GM23338 (cell line): Measurements from ENCODE around the gene SBF2. TPM values are rescaled to one million over a fixed set of nuclear protein-coding genes. Genes with fewer than 3 reads are reported as not detected.

ENCODE experiments used
- ATAC-seq: fragments of 200-7000 bp; cut with Tn5 transposase; 3 replicates; pipeline ENCODE4 v1.9.1; 2020
- DNase-seq: peaks from one replicate; pipeline ENCODE4 v3.0.0-alpha.2; 2015; ENCODE audit warnings: low spot score
- H2AFZ ChIP-seq: fragments of 200-600 bp; sonication (generic); 2 replicates; pipeline ENCODE4 v1.8.0; 2016; ENCODE audit warnings: antibody characterized with exemption, mild to moderate bottlenecking, moderate library complexity
- H3F3A ChIP-seq: fragments of 200-600 bp; sonication (generic); replicated peaks from 2 replicates; pipeline ENCODE4 v1.8.0; 2017; ENCODE audit warnings: antibody characterized with exemption, mixed run types, low read depth
- H3K27ac ChIP-seq: fragments of 200-600 bp; sonication (generic); 2 replicates; pipeline ENCODE4 v1.6.1; 2016; ENCODE audit warnings: low read depth
- H3K27me3 ChIP-seq: fragments of 200-600 bp; sonication (generic); 2 replicates; pipeline ENCODE4 v1.8.0; 2016; ENCODE audit warnings: mild to moderate bottlenecking, mixed run types, moderate library complexity; ENCODE audit not compliant: insufficient read depth
- H3K36me3 ChIP-seq: fragments of 200-600 bp; sonication (generic); 2 replicates; pipeline ENCODE4 v1.8.0; 2016; ENCODE audit warnings: mild to moderate bottlenecking; ENCODE audit not compliant: insufficient read depth
- H3K4me1 ChIP-seq: fragments of 200-600 bp; sonication (generic); 2 replicates; pipeline ENCODE4 v1.8.0; 2016; ENCODE audit warnings: mild to moderate bottlenecking, moderate library complexity; ENCODE audit not compliant: insufficient read depth
- H3K4me2 ChIP-seq: fragments of 200-600 bp; sonication (generic); 2 replicates; pipeline ENCODE4 v1.7.1; 2017; ENCODE audit warnings: mixed run types
- H3K4me3 ChIP-seq: fragments of 200-600 bp; sonication (generic); 2 replicates; pipeline ENCODE4 v1.6.1; 2016; ENCODE audit warnings: mixed run types
- H3K79me2 ChIP-seq: fragments of 200-600 bp; sonication (generic); replicated peaks from 2 replicates; pipeline ENCODE4 v1.8.0; 2017; ENCODE audit warnings: mild to moderate bottlenecking; ENCODE audit not compliant: insufficient read depth
- H3K9me2 ChIP-seq: fragments of 200-600 bp; sonication (generic); 2 replicates; pipeline ENCODE4 v1.8.0; 2017; ENCODE audit not compliant: insufficient read depth
- H4K20me1 ChIP-seq: fragments of 200-600 bp; sonication (generic); replicated peaks from 2 replicates; pipeline ENCODE4 v1.8.0; 2017; ENCODE audit warnings: mild to moderate bottlenecking; ENCODE audit not compliant: insufficient read depth
- H3K27ac Mint-ChIP-seq: 2 replicates; pipeline ENCODE4 v1.8.0; 2020; ENCODE audit warnings: inconsistent platforms, mild to moderate bottlenecking, moderate library complexity, mixed read lengths
- H3K27me3 Mint-ChIP-seq: 3 replicates; pipeline ENCODE4 v1.8.0; 2022; ENCODE audit warnings: low read depth, mild to moderate bottlenecking, moderate library complexity, mixed read lengths, inconsistent platforms; ENCODE audit not compliant: insufficient read depth, poor library complexity
- H3K36me3 Mint-ChIP-seq: 3 replicates; pipeline ENCODE4 v1.8.0; 2021; ENCODE audit warnings: low read depth, mild to moderate bottlenecking, inconsistent platforms, moderate library complexity, mixed read lengths
- H3K4me1 Mint-ChIP-seq: 3 replicates; pipeline ENCODE4 v1.8.0; 2020; ENCODE audit warnings: mild to moderate bottlenecking, inconsistent platforms, mixed read lengths
- H3K4me3 Mint-ChIP-seq: 3 replicates; pipeline ENCODE4 v1.8.0; 2021; ENCODE audit warnings: moderate library complexity, mild to moderate bottlenecking, inconsistent platforms, mixed read lengths
- H3K9me3 Mint-ChIP-seq: 3 replicates; pipeline ENCODE4 v1.8.0; 2020; ENCODE audit warnings: moderate library complexity, mild to moderate bottlenecking, inconsistent platforms, mixed read lengths
- ETS1 ChIP-seq: IDR thresholded peaks from 2 replicates; pipeline ENCODE4 v1.6.1; 2016; ENCODE audit warnings: antibody characterized with exemption
- EZH2phosphoT487 ChIP-seq: fragments of 200-600 bp; sonication (generic); IDR thresholded peaks from one replicate; pipeline ENCODE4 v1.8.1; 2018; ENCODE audit warnings: antibody characterized with exemption; ENCODE audit not compliant: unreplicated experiment
- JUNB ChIP-seq: IDR thresholded peaks from one replicate; pipeline ENCODE4 v1.6.1; 2016; ENCODE audit warnings: antibody characterized with exemption; ENCODE audit not compliant: unreplicated experiment
- NANOG ChIP-seq: IDR thresholded peaks from 2 replicates; pipeline ENCODE4 v1.6.1; 2016; ENCODE audit warnings: antibody characterized with exemption, borderline replicate concordance
- POLR2AphosphoS5 ChIP-seq: IDR thresholded peaks from 2 replicates; pipeline ENCODE4 v1.6.1; 2016; ENCODE audit warnings: antibody characterized with exemption, low read depth
- STAT1 ChIP-seq: IDR thresholded peaks from one replicate; pipeline ENCODE4 v1.6.1; 2016; ENCODE audit warnings: antibody characterized with exemption; ENCODE audit not compliant: unreplicated experiment
- ZNF331 ChIP-seq: fragments of 250-450 bp; sonication (Bioruptor Pico); IDR thresholded peaks from 2 replicates; pipeline ENCODE4 v1.5.0; 2020; ENCODE audit warnings: low read depth, mild to moderate bottlenecking, moderate library complexity
- polyA plus RNA-seq: library from polyadenylated mRNA; unstranded; fragments of >200 nt; fragmentation: Nextera tagmentation; extraction: Ambion mirVana; gene quantifications from 2 replicates; pipeline ENCODE4 v1.2.1, GENCODE V29; 2016
- total RNA-seq: library from RNA; depleted of rRNA; stranded (reverse); fragments of >200 nt; shearing (Covaris generic); gene quantifications from 2 replicates; pipeline ENCODE4 v1.2.3, GENCODE V29; 2014
- TF ChIP-seq, protein P1 (sequence below): IDR thresholded peaks from one replicate; pipeline ENCODE4 v1.6.1; 2018; ENCODE audit warnings: antibody characterized with exemption; ENCODE audit not compliant: unreplicated experiment

The SBF2 gene
- total and polyA plus RNA-seq, 2 experiments from 2014 or later, result 25.6 to 53.5 TPM

DNA sequence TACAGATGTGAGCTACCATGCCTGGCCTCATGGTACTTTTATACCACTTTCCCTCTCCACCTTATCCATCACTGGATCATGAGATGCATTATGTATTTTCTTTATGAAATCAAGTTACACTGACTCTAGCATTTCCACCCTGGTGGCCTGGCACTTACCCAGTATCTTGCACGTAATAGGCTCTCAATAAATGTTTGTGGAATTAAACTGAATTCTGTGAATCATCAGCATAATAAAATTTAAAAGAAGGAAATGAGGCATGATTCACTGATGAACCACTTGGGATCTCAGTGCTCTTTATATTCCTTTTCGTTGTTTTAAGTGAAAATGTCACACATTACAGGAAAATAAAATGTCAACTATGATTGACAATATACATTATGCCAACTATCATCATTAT, 35.9 kb upstream of the SBF2 start:
- Histone ChIP-seq H3K27me3 (no peaks in the 10 kb centered on the region), H3K36me3 (no peaks in the 10 kb centered on the region), H3K79me2 (no peaks in the 10 kb centered on the region), H4K20me1 (no peaks in the 10 kb centered on the region), H3K4me3 (no peak overlapping the region), H2AFZ (no peak overlapping the region), H3K4me1 (peaks cover 3% of the 10 kb centered on the region; the same call in 1 of the 2 replicates), H3K9me2 (peaks cover 38% of the 10 kb centered on the region), H3K27ac (no peak overlapping the region), H3F3A (no peaks in the 10 kb centered on the region), H3K4me2 (no peak overlapping the region)
- no peak for DNase-seq
- no peak for ATAC-seq
- H3K9me3 Mint-ChIP-seq, result peaks cover 3% of the 10 kb centered on the region; the same call in 1 of the 3 replicates
- peaks cover 7% of the 10 kb centered on the region; the same call in 1 of the 3 replicates for H3K36me3 Mint-ChIP-seq
- TF ChIP-seq EZH2phosphoT487 (no peak), ZNF331 (no peak), JUNB (no peak), STAT1 (no peak)
- TF ChIP-seq, protein P1, sequence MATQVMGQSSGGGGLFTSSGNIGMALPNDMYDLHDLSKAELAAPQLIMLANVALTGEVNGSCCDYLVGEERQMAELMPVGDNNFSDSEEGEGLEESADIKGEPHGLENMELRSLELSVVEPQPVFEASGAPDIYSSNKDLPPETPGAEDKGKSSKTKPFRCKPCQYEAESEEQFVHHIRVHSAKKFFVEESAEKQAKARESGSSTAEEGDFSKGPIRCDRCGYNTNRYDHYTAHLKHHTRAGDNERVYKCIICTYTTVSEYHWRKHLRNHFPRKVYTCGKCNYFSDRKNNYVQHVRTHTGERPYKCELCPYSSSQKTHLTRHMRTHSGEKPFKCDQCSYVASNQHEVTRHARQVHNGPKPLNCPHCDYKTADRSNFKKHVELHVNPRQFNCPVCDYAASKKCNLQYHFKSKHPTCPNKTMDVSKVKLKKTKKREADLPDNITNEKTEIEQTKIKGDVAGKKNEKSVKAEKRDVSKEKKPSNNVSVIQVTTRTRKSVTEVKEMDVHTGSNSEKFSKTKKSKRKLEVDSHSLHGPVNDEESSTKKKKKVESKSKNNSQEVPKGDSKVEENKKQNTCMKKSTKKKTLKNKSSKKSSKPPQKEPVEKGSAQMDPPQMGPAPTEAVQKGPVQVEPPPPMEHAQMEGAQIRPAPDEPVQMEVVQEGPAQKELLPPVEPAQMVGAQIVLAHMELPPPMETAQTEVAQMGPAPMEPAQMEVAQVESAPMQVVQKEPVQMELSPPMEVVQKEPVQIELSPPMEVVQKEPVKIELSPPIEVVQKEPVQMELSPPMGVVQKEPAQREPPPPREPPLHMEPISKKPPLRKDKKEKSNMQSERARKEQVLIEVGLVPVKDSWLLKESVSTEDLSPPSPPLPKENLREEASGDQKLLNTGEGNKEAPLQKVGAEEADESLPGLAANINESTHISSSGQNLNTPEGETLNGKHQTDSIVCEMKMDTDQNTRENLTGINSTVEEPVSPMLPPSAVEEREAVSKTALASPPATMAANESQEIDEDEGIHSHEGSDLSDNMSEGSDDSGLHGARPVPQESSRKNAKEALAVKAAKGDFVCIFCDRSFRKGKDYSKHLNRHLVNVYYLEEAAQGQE, result no peak
- H3K27me3 Mint-ChIP-seq, result peaks cover 5% of the 10 kb centered on the region
- H3K27ac Mint-ChIP-seq, result no peak overlapping the region
- H3K4me3 Mint-ChIP-seq, result no peak overlapping the region
- peaks cover 5% of the 10 kb centered on the region; the same call in 2 of the 3 replicates for H3K4me1 Mint-ChIP-seq

DNA sequence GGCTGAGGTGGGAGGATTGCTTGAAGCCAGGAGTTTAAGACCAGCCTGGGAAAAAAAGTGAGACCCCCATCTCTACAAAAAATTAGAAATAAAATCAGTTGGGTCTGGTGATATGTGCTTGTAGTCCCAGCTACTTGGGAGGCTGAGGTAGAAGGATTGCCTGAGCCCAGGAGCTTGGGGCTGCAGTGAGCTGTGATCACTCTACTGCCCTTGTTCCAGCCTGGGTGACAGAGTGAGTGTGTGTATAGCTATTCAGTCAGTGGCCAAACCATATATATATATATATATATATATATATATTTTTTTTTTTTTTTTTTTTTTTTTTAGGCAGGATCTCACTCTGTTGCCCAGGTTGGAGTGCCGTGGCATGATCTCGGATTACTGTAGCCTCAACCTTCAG, 35.3 kb upstream of the SBF2 start:
- Mint-ChIP-seq H3K4me3 (no peak overlapping the region), H3K27me3 (peaks cover 5% of the 10 kb centered on the region), H3K4me1 (peaks cover 8% of the 10 kb centered on the region; the same call in 2 of the 3 replicates), H3K36me3 (peaks cover 7% of the 10 kb centered on the region; the same call in 1 of the 3 replicates), H3K27ac (no peak overlapping the region), H3K9me3 (peaks cover 3% of the 10 kb centered on the region; the same call in 1 of the 3 replicates)
- ATAC-seq (no peak), DNase-seq (no peak)
- Histone ChIP-seq H3K27ac (no peak overlapping the region), H4K20me1 (no peaks in the 10 kb centered on the region), H3K36me3 (no peaks in the 10 kb centered on the region), H3K9me2 (peaks cover 34% of the 10 kb centered on the region), H3F3A (no peaks in the 10 kb centered on the region), H3K79me2 (no peaks in the 10 kb centered on the region), H2AFZ (no peak overlapping the region), H3K27me3 (no peaks in the 10 kb centered on the region), H3K4me1 (peaks cover 3% of the 10 kb centered on the region), H3K4me3 (no peak overlapping the region), H3K4me2 (no peak overlapping the region)
- TF ChIP-seq NANOG, result no peak
- TF ChIP-seq POLR2AphosphoS5, result no peak
- no peak for TF ChIP-seq ETS1
- no peak for TF ChIP-seq ZNF331
- no peak for TF ChIP-seq EZH2phosphoT487
- TF ChIP-seq, protein P1, result no peak
